Bone marrow (tissue), 2 donors: ENCODE measurements around the gene KRT9.
"Not testable (repeated sequence)": the region's sequence is repeated elsewhere in the genome, so short reads cannot be mapped to it uniquely, and the experiment has no call there.

ENCODE experiments used
- DNase-seq, 2 donors: peaks; one replicate each; lab custom pipeline; 2025; lab: John Stamatoyannopoulos, UW

KRT9 gene

DNA sequence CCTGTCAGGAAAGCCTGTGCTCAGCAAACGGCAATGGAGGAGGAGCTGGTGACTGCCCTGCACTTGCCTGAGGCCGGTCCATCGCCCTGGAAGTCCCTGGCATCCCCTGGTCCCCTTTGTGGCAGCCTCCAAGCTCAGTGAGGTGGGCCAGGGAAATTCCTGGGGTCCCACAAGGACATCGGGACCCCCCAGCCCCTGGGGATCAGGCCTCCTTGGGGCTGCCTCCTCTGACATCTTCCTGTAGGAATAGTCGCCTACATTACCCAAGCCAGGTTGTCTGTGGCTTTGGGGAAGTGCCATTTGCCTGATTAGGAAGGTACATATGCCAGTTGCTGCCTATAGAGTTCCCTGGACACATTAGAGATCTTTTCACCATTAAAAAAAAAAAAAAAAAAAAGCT lies 7.1 kb upstream of the KRT9 start:
- no peak for DNase-seq

DNA sequence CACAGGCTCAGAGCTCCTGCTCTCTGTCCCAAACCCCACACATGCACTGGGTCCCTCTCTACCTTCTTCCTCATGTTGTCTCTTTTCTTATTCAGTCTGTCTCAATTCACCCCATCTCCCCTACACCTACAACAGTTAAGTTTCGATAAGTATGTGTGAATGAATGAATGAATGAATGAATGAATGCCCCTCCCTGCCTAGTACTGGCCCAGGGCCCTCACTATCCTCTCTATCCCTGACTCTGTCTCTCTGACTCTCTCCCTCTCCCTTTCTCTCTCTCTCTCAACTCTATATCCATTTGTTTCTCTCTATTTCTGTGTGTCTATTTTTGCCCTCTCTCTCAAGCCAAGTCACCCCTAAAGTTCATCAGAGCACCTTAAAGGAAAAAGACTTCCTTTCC lies 6.7 kb upstream of the KRT9 start:
- no peak for DNase-seq

DNA sequence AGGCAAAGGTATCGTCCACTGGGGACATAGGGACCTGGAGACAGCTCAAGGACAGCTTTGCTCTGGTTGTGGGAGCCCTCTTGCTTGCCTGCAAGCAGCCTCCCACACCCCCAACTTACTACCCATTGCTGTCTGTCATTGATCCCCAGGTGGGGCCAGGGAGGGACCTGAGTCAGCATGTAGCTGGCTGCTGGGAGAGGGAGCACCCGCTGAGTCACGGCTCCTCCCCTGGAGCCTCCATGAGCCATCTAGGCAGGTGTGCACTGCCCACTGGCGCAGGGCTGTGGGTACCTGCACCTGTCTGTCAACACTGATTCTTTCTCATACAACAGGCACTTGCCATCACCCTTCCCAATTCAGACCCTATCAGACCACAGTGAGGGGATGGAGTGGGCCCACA lies 4.9 kb upstream of the KRT9 start:
- DNase-seq: not testable (repeated sequence)

DNA sequence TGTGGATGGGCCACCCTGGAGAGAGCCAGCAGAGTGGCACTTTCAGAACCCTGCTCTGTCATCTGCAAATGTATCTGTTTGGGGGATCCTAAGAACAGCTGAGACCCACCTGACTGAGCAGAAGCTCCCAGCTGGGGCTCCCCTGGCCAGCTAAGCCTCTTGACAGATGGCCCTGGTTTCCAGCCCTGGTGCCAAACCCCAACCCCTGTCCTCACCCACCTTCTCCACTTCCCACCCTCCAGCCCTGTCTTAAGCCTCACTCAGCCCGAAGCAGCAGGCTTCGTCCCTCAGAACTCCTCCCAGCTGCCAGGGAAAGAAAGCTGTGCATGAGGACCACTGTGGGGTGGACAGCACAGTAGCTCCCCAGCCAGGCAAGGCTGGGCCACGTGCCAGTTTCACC lies 3.5 kb upstream of the KRT9 start:
- DNase-seq: no peak

DNA sequence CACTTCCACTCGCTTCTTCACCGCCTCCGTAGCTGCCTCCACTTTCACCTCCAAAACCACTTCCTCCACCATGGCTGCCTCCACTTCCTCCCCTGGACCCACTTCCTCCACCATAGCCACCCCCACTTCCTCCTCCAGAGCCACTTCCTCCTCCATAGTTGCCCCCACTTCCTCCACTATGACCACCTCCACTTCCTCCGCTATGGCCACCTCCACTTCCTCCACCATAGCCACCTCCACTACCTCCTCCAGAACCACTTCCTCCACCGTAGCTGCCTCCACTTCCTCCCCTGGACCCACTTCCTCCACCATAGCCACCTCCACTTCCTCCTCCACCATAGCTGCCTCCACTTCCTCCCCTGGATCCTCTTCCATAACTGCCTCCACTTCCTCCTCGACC lies 4.5 kb downstream of the KRT9 start:
- no peak for DNase-seq

DNA sequence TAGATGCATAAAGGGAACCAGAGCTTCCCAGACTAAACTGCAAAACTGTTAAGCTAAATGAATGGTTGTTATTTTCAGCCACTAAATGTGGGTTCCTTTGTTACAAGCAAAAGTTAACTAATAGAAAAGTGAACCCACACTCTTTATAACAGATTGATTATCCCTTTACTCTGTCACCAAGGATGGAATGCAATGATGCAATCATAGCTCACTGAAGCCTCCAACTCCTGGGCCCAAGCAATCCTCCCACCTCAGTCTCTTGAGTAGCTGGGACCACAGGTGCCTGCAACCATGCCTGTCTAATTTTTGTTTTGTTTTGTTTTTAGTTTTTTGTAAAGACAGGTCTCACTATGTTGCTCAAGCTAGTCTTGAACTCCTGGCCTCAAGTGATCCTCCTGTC lies 6.5 kb downstream of the KRT9 start:
- no peak for DNase-seq

DNA sequence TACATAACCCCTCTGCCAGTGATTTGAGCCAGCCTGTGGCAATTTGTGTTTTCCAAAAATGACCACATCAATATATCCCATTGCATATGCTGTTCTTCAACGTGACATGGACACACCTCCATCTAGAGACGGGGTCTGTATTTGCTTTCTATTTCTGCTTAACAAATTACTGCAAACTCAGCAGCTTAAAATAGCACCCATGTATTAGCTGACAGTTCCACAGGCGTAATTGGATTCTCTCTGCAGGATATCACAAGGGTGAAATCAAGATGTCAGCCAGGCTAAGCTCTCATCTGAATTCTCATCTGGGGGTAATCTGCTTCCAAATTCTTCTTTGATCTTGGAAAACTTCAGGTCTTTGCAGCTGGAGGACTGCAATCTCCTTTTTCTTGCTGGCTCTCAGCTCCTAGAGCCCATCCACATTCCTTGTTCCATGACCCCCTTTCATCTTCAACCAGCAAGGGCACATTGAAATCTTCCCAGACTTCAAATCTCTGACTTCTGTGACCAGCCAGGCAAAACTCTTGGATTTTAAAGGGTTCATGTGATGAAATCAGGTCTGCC lies 8.2 kb downstream of the KRT9 start:
- DNase-seq: no peak

DNA sequence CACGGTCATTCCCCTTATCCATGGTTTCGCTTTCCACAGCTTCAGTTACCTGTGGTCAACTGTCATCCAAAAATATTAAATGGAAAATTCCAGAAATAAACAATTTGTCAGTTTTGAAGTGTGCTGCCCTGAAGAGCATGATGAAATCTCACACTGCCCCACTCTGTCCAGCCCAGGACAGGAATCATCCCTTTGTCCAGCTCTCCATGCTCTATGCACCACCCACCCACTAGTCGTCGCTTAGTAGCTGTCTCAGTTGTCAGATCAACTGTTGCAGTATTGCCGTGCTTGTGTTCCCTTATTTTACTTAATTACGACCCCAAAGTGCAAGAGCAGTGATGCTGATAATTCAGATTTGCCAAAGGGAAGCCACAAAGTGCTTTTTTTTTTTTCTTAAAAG lies 10.3 kb downstream of the KRT9 start:
- no peak for DNase-seq

DNA sequence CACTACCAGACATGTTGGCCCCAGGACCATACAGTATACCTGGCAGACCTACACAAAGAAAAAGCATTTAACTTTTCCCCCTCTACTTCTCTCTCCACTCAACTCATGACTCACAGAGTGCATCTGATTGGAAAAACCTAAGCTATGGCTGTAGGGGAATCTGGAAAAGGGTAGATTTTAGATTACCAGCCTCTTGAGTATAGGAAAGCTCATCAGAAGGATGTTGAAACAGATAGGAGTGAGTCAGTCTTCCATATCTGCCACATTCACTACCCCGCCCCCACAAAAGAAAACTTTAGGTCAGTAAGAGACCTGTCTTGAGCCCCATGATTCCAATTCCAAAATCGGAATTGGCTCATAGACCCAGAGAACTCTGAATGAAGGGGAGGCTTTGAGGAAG lies 12.3 kb downstream of the KRT9 start:
- no peak for DNase-seq

DNA sequence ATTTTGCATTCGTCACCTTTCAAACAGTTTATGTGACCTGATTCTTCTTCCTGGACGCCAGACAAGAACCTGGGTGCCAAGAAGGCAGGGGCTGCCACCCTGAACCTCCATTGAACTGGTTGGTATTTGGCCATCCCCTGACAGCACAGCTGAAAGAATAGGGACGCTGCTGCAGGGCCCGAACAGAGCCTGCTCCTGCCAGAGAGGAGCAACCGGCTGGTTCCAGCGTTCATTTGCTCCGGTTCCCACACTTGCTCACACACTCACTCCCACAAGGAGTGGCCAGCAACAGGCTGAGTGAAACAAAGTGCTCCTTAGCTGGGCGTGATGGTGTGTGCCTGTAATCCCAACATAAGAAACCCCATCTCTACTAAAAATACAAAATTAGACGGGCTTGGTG lies 14.9 kb downstream of the KRT9 start:
- DNase-seq: no peak

DNA sequence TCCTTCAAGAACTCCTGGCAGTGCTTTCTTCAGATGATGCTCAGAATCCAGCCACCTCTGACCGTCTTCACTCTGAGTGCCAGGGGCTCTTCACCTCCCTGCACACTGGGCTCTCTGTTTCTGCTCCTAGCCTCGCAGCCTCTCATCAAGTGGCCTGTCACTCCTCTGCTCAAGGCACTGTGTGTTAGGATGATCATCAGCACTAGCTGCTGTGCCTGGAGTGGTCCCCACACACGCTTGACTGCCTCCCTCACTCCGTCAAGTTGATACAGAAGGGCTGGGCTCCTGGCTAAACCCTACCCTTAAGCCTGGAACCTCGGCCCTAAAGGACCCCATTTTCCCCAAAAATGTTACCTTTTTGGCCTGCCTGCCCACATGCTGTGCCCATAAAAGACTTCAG lies 15.6 kb downstream of the KRT9 start:
- DNase-seq: no peak

DNA sequence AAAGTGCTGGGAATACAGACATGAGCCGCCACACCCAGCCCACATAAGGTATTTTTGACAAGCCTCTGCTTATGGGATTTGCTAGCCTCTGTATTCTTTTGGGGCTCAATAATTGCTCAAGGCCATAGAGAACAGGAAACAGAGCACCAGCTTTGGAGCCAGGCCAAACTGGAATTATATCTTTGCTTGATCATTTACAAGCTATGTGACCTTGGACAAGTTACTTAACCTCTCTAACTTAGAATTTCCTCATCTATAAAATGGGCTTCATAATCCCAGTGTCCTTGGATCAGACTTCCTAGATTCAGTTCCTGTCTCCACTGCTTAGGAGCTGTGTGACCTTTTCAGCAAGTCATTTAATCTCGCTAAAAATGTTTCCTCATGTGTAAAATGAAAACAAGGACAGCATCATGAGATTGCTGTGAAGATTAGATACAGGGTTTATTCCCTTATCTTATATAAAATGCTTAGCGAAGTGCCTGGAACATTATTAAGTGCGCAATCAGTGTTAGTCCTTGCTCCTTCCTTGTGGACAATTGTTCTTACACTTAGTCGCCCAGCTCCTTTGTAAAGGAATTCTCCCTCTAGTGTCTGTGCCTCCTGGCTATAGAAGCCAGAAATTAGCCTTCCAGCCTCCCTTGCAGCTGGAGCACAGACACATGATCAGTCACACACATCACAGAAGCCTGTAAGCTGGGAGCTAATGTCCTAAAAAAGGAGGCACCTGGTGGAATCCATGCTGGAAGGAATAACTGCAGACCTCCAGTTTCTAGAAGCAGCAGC lies 16.6 kb downstream of the KRT9 start:
- no peak for DNase-seq

DNA sequence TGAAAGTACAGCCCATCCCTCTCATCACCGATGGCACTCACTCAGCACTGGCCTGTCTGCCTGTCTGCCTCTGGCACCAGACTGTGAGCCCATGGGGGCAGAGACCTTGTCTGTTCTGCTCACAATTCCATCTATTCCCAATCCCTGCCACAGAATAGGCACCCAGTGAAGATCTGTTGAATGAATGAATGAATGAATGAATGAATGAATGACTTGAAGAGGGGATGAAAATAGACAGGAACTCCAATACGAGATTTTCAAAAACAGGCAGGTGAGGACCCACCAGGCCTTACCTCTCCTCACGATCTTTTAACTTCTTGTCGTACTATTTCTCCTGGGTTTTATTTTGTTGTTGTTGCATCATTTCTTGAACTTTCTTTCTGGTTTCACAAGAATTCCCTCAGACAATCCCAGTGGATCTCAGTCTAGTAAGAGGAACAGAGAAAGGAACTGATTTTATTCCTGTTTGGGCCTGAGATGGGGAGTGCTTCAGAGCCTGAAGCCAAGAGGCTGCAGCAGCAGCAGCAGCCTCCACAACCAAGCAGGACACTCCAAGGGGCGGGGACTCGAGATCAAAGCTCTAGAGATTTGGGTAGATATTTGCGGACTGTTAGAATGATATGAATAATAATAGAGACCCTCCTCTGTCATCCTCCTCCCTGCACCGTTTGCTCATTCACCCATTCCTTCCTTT lies 17.7 kb downstream of the KRT9 start:
- no peak for DNase-seq

DNA sequence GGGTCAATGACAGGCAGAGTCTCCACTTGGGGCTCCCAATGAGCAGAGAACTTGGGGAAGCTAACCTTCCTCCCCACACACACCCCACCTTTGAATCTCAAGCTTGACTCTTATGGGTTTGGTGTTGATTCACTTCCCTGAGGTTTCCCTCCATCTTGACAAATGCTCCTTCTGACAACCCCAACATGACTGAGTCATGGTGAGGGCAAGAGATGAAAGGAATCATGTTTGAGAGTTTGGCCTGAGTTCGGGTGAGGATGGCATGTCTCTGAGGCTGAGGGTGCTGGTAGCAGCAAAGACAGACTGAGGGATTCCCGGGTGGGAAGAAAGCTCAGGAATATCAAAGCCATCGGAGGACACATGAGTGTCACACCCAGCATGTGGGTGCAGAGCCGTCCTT lies 18.7 kb downstream of the KRT9 start:
- no peak for DNase-seq

DNA sequence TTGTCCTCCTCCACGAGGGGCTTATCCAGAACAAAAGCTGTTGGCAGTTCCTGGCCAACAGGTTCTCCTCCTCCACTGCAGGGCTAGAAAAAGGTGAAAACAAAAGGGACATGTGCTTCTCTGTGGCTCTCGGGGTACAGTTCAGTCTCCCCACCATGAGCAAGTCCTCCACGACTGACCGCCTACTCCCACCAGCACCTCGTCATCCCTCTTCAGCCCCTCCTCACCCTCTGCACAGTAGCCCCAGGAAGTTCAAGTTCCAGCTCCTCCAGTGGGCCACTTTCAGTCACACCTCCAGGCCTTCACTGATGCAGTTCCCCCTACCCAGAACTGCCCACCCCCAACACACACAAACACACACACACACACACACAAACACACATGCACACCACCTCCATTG lies 19.4 kb downstream of the KRT9 start:
- DNase-seq: no peak

DNA sequence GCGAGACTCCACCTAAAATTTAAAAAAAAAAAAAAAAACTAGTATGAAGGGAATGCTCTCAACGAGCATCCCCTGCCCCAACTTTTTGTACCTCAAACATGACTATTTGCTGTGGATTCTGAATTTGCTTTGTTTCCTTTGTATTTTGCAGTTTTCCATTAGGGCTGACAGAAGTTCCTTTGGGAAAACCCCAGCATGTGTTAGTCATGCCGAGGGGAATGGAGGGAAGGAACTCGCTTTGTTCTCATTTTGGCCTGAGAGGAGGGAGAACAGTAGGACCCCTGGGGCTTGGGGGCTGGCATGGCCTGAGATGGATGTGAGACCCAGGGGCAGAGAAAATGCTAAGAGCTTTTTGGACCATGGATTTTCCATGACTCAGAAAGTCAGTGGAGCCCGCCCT lies 20.5 kb downstream of the KRT9 start:
- DNase-seq: no peak

DNA sequence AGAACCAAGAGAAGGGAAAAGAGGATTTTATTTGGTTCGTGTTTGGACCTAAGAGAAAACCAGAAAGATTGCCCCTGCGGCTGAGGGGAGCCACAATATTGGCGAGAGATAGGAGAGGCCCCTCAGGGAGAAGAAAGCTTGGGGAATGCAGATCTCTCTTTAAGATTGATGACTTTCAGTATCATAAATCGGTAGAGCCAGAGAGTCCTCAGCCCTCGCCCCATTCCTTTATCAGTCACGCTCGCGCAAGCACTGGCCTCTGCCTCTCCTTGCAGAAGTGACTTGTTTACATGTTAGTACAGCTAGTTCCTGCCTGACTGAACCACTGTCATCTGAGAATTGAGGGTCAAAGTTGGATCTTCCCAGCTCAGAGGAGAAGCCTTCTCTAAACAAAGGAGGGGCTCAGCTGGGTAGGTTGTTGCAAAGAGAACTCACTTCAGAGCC lies 22.2 kb downstream of the KRT9 start:
- DNase-seq: no peak

DNA sequence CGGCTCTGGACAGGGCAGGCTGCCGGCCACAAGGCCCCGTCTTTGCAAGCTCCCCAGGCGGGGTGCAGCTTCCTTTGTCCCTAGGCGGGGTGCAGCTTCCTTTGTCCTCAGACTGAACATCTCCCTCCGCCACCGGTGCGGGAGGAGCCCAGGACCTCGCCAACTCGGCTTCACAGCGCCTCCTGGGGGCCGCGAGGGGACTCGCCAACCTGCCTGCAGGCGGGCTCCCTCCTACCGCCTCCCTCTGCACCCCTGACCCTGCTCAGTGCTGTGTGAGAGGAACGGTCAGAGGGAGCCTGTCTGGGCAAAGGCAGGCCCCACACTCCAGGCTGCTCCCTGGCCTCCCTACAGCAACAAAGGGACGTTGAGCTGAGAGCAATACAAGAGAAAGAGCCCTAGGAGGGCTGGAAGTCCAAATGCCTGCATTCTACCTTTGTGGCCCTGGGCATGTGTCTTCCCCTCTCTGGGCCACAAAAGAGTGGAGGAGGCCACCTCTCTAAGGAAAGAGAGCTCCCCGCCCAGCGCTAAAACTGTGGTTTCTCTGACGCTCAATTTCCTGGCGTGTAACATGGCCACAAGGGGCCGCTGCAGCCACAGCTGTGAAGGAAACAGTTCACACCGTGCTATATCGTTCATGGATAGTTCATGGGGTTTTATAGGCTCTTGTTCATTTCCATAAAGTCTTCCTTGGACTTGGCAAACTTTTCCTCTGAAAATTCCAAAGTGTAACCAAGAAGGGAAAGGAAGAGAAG lies 22.8 kb downstream of the KRT9 start:
- peak; percentile 45 to 56 for DNase-seq

DNA sequence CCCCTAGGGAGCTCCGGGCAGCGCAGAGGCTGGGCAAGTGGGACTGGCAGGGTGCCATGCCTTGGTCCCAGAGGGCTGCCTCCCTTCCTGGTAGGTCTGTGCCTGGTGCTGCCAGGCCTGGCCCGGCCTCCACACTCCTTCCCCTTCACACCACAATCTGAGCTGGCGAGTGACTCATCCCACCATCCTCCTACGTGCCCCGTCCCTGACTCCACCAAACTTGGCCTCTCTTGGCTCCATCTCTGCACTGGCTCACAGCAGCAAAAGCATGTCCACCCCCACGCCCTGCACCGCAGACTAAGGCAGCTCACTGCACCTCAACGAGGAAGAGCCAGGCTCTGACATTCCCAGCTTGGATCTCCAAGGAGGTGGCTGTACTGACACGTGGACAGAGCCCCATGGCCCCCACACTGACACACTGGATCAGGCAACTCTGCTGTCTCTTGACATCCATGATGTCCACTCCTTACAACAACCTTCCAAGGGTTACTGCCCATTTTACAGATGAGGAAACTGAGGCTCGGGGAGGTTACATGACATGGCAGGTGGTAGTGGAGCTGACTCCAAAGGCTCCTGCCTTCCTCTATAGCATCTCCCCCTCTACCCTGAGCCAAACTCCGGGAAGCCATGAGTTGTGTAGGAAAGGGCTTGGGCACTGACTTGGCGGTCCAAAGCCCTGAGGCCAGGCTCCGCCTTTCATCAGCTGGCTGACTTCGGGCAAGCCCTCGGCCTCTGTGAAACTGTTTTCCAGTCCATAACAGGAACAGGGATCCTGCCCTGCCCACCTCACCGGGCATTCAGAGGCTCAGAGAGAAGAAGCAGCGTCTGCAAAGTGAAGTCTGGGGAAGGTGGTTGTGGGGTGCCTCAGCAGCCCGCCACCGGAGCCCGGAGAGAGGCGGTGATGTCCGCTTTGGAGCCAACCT lies 23.7 kb downstream of the KRT9 start:
- peak; percentile 43 to 88 for DNase-seq

DNA sequence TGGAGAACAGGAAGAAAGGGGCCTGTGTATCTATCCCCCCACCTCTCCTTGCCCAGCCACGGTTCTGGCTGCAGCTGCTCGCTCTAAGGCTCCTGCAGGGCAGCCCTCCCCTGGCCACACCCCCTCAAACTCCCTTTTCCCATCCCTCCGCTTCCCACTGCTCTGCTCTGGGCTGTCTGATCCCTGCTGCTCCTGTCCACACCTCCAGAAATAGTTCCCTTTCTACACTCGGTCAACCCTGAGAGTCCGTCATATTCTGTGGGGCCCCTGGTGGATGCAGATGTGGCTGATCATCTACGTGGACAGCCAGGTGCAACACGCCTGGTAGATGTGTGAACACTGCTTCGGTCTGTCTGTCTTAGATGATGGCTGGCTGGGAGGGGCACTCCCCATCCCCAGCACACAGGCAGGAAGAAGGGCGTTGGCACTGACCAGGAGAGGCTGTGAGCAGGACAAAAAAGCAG lies 24.4 kb downstream of the KRT9 start:
- no peak for DNase-seq

DNA sequence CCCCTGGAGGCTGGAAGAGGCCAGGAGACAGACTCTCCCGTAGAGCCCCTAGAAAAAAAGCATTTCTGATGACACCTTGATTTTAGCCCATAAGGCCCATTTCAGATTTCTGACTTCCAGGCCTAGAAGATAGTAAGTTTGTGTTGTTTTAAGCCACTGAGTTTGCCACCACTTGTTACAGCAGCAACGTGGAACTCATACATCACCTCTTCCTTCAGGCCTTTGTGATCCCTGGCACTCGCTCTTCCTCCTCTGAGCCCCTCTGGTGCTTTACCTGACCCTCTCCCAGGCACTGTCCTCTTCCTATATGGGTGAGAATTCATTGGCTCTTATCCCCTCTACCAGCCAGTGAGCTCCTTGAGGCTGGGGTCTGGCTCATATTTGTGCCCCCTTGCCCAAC lies 25.0 kb downstream of the KRT9 start:
- no peak for DNase-seq
